Loucy (cell line): ENCODE results near the gene RHOD.

ENCODE experiments used
- H2AFZ ChIP-seq: fragments of 200-600 bp; sonication (generic); 2 replicates; pipeline ENCODE4 v1.6.0; 2016; ENCODE audit warnings: antibody characterized with exemption, mild to moderate bottlenecking, low read length, moderate library complexity
- H3F3A ChIP-seq: fragments of 200-600 bp; 2 replicates; pipeline ENCODE4 v1.6.0; 2016; ENCODE audit warnings: antibody characterized with exemption, low read depth, mild to moderate bottlenecking
- H3K27me3 ChIP-seq: fragments of 200-600 bp; sonication (generic); 2 replicates; pipeline ENCODE4 v1.6.1; 2014; ENCODE audit warnings: low read length, mild to moderate bottlenecking; ENCODE audit not compliant: insufficient read depth, poor library complexity, severe bottlenecking
- H3K36me3 ChIP-seq: fragments of 200-600 bp; sonication (generic); 2 replicates; pipeline ENCODE4 v1.6.1; 2016; ENCODE audit warnings: low read length; ENCODE audit not compliant: insufficient read depth
- H3K4me1 ChIP-seq: fragments of 200-600 bp; sonication (generic); 2 replicates; pipeline ENCODE4 v1.5.1; 2014; ENCODE audit warnings: low read length, mild to moderate bottlenecking; ENCODE audit not compliant: insufficient read depth, poor library complexity, severe bottlenecking
- H3K4me2 ChIP-seq: fragments of 200-600 bp; sonication (generic); 2 replicates; pipeline ENCODE4 v1.6.0; 2014; ENCODE audit warnings: antibody characterized with exemption, low read length, low read depth, mild to moderate bottlenecking; ENCODE audit not compliant: poor library complexity, severe bottlenecking
- H3K4me3 ChIP-seq: fragments of 200-600 bp; sonication (generic); 2 replicates; pipeline ENCODE4 v1.5.1; 2014; ENCODE audit warnings: low read length, mild to moderate bottlenecking, mixed read lengths; ENCODE audit not compliant: poor library complexity, severe bottlenecking
- H3K79me2 ChIP-seq: fragments of 200-600 bp; sonication (generic); 2 replicates; pipeline ENCODE4 v1.6.1; 2014; ENCODE audit warnings: low read length; ENCODE audit not compliant: insufficient read depth
- H3K9ac ChIP-seq: fragments of 200-600 bp; sonication (generic); 2 replicates; pipeline ENCODE4 v1.6.0; 2014; ENCODE audit warnings: mild to moderate bottlenecking, low read depth, low read length, moderate library complexity; ENCODE audit not compliant: poor library complexity, severe bottlenecking
- H3K9me2 ChIP-seq: fragments of 200-600 bp; sonication (generic); replicated peaks from 2 replicates; pipeline ENCODE4 v1.6.1; 2016; ENCODE audit warnings: low read depth, low read length, mixed read lengths
- H3K9me3 ChIP-seq: fragments of 200-600 bp; sonication (generic); 2 replicates; pipeline ENCODE4 v1.6.1; 2014; ENCODE audit warnings: mild to moderate bottlenecking, antibody characterized with exemption, low read length, low read depth; ENCODE audit not compliant: insufficient read depth
- H4K20me1 ChIP-seq: fragments of 200-600 bp; sonication (generic); 2 replicates; pipeline ENCODE4 v1.6.0; 2014; ENCODE audit warnings: antibody characterized with exemption, low read length, mild to moderate bottlenecking; ENCODE audit not compliant: insufficient read depth, poor library complexity, severe bottlenecking
- CTCF ChIP-seq: fragments of 200-600 bp; sonication (generic); conservative IDR thresholded peaks from 2 replicates; pipeline ENCODE4 v1.5.1; 2014; ENCODE audit warnings: mild to moderate bottlenecking, antibody characterized with exemption, low read length
- EZH2phosphoT487 ChIP-seq: fragments of 200-600 bp; IDR thresholded peaks from 2 replicates; pipeline ENCODE4 v1.6.1; 2018; ENCODE audit warnings: antibody characterized with exemption, mild to moderate bottlenecking, moderate library complexity, borderline replicate concordance

Gene RHOD

GRCh38 chr11:67048515-67049130 is 8.0 kb upstream of the RHOD start:
- no peaks in the 10 kb centered on the region for H3K27me3 ChIP-seq

GRCh38 chr11:67050139-67050538 is 6.5 kb upstream of the RHOD start:
- TF ChIP-seq CTCF (peak; percentile 52), EZH2phosphoT487 (no peak)
- Histone ChIP-seq H3K9me2 (no peaks in the 10 kb centered on the region), H3K4me2 (no peak overlapping the region), H3K9ac (no peak overlapping the region), H3K79me2 (no peaks in the 10 kb centered on the region), H3K36me3 (no peaks in the 10 kb centered on the region), H3F3A (no peaks in the 10 kb centered on the region), H4K20me1 (no peaks in the 10 kb centered on the region), H2AFZ (no peak overlapping the region), H3K4me1 (no peaks in the 10 kb centered on the region), H3K27me3 (no peaks in the 10 kb centered on the region), H3K4me3 (no peak overlapping the region), H3K9me3 (no peaks in the 10 kb centered on the region)

More at GRCh38 chr11:67048515-67049130, 8.0 kb upstream of the RHOD start:
- H3K36me3 ChIP-seq = no peaks in the 10 kb centered on the region
- H3K9me3 ChIP-seq = no peaks in the 10 kb centered on the region
- TF ChIP-seq EZH2phosphoT487 = no peak
- TF ChIP-seq CTCF = no peak
- no peak overlapping the region for H3K4me2 ChIP-seq
- H3K4me1 ChIP-seq = no peaks in the 10 kb centered on the region
- no peaks in the 10 kb centered on the region for H4K20me1 ChIP-seq
- H3K4me3 ChIP-seq = no peak overlapping the region
- H3K9ac ChIP-seq = no peak overlapping the region
- no peak overlapping the region for H2AFZ ChIP-seq
- H3K9me2 ChIP-seq = no peaks in the 10 kb centered on the region
- no peaks in the 10 kb centered on the region for H3K79me2 ChIP-seq
- no peaks in the 10 kb centered on the region for H3F3A ChIP-seq

- Histone ChIP-seq H3K4me2 (no peak overlapping the region), H3K9me2 (no peaks in the 10 kb centered on the region), H3K79me2 (no peaks in the 10 kb centered on the region), H3K4me3 (no peak overlapping the region), H3K36me3 (no peaks in the 10 kb centered on the region), H4K20me1 (no peaks in the 10 kb centered on the region), H2AFZ (no peak overlapping the region), H3K27me3 (no peaks in the 10 kb centered on the region), H3K4me1 (no peaks in the 10 kb centered on the region), H3K9ac (no peak overlapping the region), H3K9me3 (no peaks in the 10 kb centered on the region), H3F3A (no peaks in the 10 kb centered on the region)
- TF ChIP-seq EZH2phosphoT487 (no peak), CTCF (no peak)
These were observed 5.3 kb upstream of the RHOD start for GRCh38 chr11:67051180-67051893.
